AML-193 (cell line): Measurements from ENCODE around the gene LIMS2.

Experiments used
- DNase-seq, 2 experiments: peaks; one replicate each; lab custom pipeline; 2025; lab: John Stamatoyannopoulos, UW

The LIMS2 gene

GRCh38 chr2:127658641-127659407 is 16.5 kb downstream of the LIMS2 start:
- DNase-seq: no peak

GRCh38 chr2:127658146-127658545 is 17.2 kb downstream of the LIMS2 start:
- DNase-seq: no peak

- DNase-seq: no peak
Observed at GRCh38 chr2:127657232-127657595, 18.1 kb downstream of the LIMS2 start.

GRCh38 chr2:127656569-127657231 is 18.6 kb downstream of the LIMS2 start:
- no peak for DNase-seq

- DNase-seq: no peak
Observed at GRCh38 chr2:127655209-127656073, 19.9 kb downstream of the LIMS2 start.

- DNase-seq: no peak
Observed at GRCh38 chr2:127654838-127655175, 20.5 kb downstream of the LIMS2 start.

GRCh38 chr2:127654084-127654837 is 21.1 kb downstream of the LIMS2 start:
- no peak for DNase-seq

GRCh38 chr2:127653421-127654083 is 21.8 kb downstream of the LIMS2 start:
- no peak for DNase-seq

- no peak for DNase-seq
Observed at GRCh38 chr2:127652786-127653357, 22.5 kb downstream of the LIMS2 start.

GRCh38 chr2:127651971-127652550 is 23.3 kb downstream of the LIMS2 start:
- no peak for DNase-seq

- DNase-seq: no peak
Observed at GRCh38 chr2:127651381-127651809, 23.9 kb downstream of the LIMS2 start.

GRCh38 chr2:127650785-127651380 is 24.4 kb downstream of the LIMS2 start:
- no peak for DNase-seq

GRCh38 chr2:127650041-127650784 is 25.1 kb downstream of the LIMS2 start:
- no peak for DNase-seq

- peak; percentile 66 to 70 for DNase-seq
Observed at GRCh38 chr2:127649684-127650040, 25.7 kb downstream of the LIMS2 start.

GRCh38 chr2:127649100-127649611 is 26.2 kb downstream of the LIMS2 start:
- DNase-seq: no peak

GRCh38 chr2:127648321-127648720 is 27.0 kb downstream of the LIMS2 start:
- no peak for DNase-seq

- DNase-seq: no peak
Observed at GRCh38 chr2:127647242-127648190, 27.8 kb downstream of the LIMS2 start.
